GM23338 (cell line): Measurements from ENCODE around the gene AMBP. TPM values are rescaled to one million over a fixed set of nuclear protein-coding genes. Genes with fewer than 3 reads are reported as not detected.

Source experiments
- ATAC-seq: fragments of 200-7000 bp; cut with Tn5 transposase; 3 replicates; pipeline ENCODE4 v1.9.1; 2020
- DNase-seq: peaks from one replicate; pipeline ENCODE4 v3.0.0-alpha.2; 2015; ENCODE audit warnings: low spot score
- H2AFZ ChIP-seq: fragments of 200-600 bp; sonication (generic); 2 replicates; pipeline ENCODE4 v1.8.0; 2016; ENCODE audit warnings: antibody characterized with exemption, mild to moderate bottlenecking, moderate library complexity
- H3F3A ChIP-seq: fragments of 200-600 bp; sonication (generic); replicated peaks from 2 replicates; pipeline ENCODE4 v1.8.0; 2017; ENCODE audit warnings: antibody characterized with exemption, mixed run types, low read depth
- H3K27ac ChIP-seq: fragments of 200-600 bp; sonication (generic); 2 replicates; pipeline ENCODE4 v1.6.1; 2016; ENCODE audit warnings: low read depth
- H3K27me3 ChIP-seq: fragments of 200-600 bp; sonication (generic); 2 replicates; pipeline ENCODE4 v1.8.0; 2016; ENCODE audit warnings: mild to moderate bottlenecking, mixed run types, moderate library complexity; ENCODE audit not compliant: insufficient read depth
- H3K36me3 ChIP-seq: fragments of 200-600 bp; sonication (generic); 2 replicates; pipeline ENCODE4 v1.8.0; 2016; ENCODE audit warnings: mild to moderate bottlenecking; ENCODE audit not compliant: insufficient read depth
- H3K4me1 ChIP-seq: fragments of 200-600 bp; sonication (generic); 2 replicates; pipeline ENCODE4 v1.8.0; 2016; ENCODE audit warnings: mild to moderate bottlenecking, moderate library complexity; ENCODE audit not compliant: insufficient read depth
- H3K4me2 ChIP-seq: fragments of 200-600 bp; sonication (generic); 2 replicates; pipeline ENCODE4 v1.7.1; 2017; ENCODE audit warnings: mixed run types
- H3K4me3 ChIP-seq: fragments of 200-600 bp; sonication (generic); 2 replicates; pipeline ENCODE4 v1.6.1; 2016; ENCODE audit warnings: mixed run types
- H3K79me2 ChIP-seq: fragments of 200-600 bp; sonication (generic); replicated peaks from 2 replicates; pipeline ENCODE4 v1.8.0; 2017; ENCODE audit warnings: mild to moderate bottlenecking; ENCODE audit not compliant: insufficient read depth
- H3K9me2 ChIP-seq: fragments of 200-600 bp; sonication (generic); 2 replicates; pipeline ENCODE4 v1.8.0; 2017; ENCODE audit not compliant: insufficient read depth
- H4K20me1 ChIP-seq: fragments of 200-600 bp; sonication (generic); replicated peaks from 2 replicates; pipeline ENCODE4 v1.8.0; 2017; ENCODE audit warnings: mild to moderate bottlenecking; ENCODE audit not compliant: insufficient read depth
- H3K27ac Mint-ChIP-seq: 2 replicates; pipeline ENCODE4 v1.8.0; 2020; ENCODE audit warnings: inconsistent platforms, mild to moderate bottlenecking, moderate library complexity, mixed read lengths
- H3K27me3 Mint-ChIP-seq: 3 replicates; pipeline ENCODE4 v1.8.0; 2022; ENCODE audit warnings: low read depth, mild to moderate bottlenecking, moderate library complexity, mixed read lengths, inconsistent platforms; ENCODE audit not compliant: insufficient read depth, poor library complexity
- H3K36me3 Mint-ChIP-seq: 3 replicates; pipeline ENCODE4 v1.8.0; 2021; ENCODE audit warnings: low read depth, mild to moderate bottlenecking, inconsistent platforms, moderate library complexity, mixed read lengths
- H3K4me1 Mint-ChIP-seq: 3 replicates; pipeline ENCODE4 v1.8.0; 2020; ENCODE audit warnings: mild to moderate bottlenecking, inconsistent platforms, mixed read lengths
- H3K4me3 Mint-ChIP-seq: 3 replicates; pipeline ENCODE4 v1.8.0; 2021; ENCODE audit warnings: moderate library complexity, mild to moderate bottlenecking, inconsistent platforms, mixed read lengths
- H3K9me3 Mint-ChIP-seq: 3 replicates; pipeline ENCODE4 v1.8.0; 2020; ENCODE audit warnings: moderate library complexity, mild to moderate bottlenecking, inconsistent platforms, mixed read lengths
- CREB1 ChIP-seq: fragments of 250-450 bp; sonication (Bioruptor Pico); IDR thresholded peaks from 2 replicates; pipeline ENCODE4 v1.5.0; 2020; ENCODE audit warnings: low read depth, mild to moderate bottlenecking, moderate library complexity
- CTCF ChIP-seq, 2 experiments: fragments of 200-600 bp in 1 of 2; sonication (generic) in 1 of 2; conservative IDR thresholded peaks; 2 replicates each; pipeline versions ENCODE4 v1.5.1 to v1.6.1; 2016 to 2017; ENCODE audit warnings: antibody characterized with exemption in 2 of 2, low read depth in 2 of 2, mild to moderate bottlenecking in 2 of 2, moderate library complexity in 1 of 2
- ETS1 ChIP-seq: IDR thresholded peaks from 2 replicates; pipeline ENCODE4 v1.6.1; 2016; ENCODE audit warnings: antibody characterized with exemption
- EZH2 ChIP-seq: fragments of 200-600 bp; sonication (generic); IDR thresholded peaks from one replicate; pipeline ENCODE4 v1.8.0; 2017; ENCODE audit warnings: antibody characterized with exemption, mild to moderate bottlenecking, low read depth; ENCODE audit not compliant: unreplicated experiment
- EZH2phosphoT487 ChIP-seq: fragments of 200-600 bp; sonication (generic); IDR thresholded peaks from one replicate; pipeline ENCODE4 v1.8.1; 2018; ENCODE audit warnings: antibody characterized with exemption; ENCODE audit not compliant: unreplicated experiment
- JUNB ChIP-seq: IDR thresholded peaks from one replicate; pipeline ENCODE4 v1.6.1; 2016; ENCODE audit warnings: antibody characterized with exemption; ENCODE audit not compliant: unreplicated experiment
- REST ChIP-seq: IDR thresholded peaks from one replicate; pipeline ENCODE4 v1.6.1; 2018; ENCODE audit warnings: antibody characterized with exemption; ENCODE audit not compliant: unreplicated experiment
- STAT1 ChIP-seq: IDR thresholded peaks from one replicate; pipeline ENCODE4 v1.6.1; 2016; ENCODE audit warnings: antibody characterized with exemption; ENCODE audit not compliant: unreplicated experiment
- ZNF114 ChIP-seq: fragments of 250-450 bp; sonication (Bioruptor Pico); IDR thresholded peaks from 2 replicates; pipeline ENCODE4 v1.5.0; 2020; ENCODE audit warnings: mild to moderate bottlenecking, moderate library complexity
- polyA plus RNA-seq: library from polyadenylated mRNA; unstranded; fragments of >200 nt; fragmentation: Nextera tagmentation; extraction: Ambion mirVana; gene quantifications from 2 replicates; pipeline ENCODE4 v1.2.1, GENCODE V29; 2016
- total RNA-seq: library from RNA; depleted of rRNA; stranded (reverse); fragments of >200 nt; shearing (Covaris generic); gene quantifications from 2 replicates; pipeline ENCODE4 v1.2.3, GENCODE V29; 2014

AMBP gene
- total and polyA plus RNA-seq, 2 experiments from 2014 or later = 1.3 to 2.0 TPM

- no peak overlapping the region for H3K4me3 Mint-ChIP-seq
- H3K4me1 Mint-ChIP-seq = peaks cover 11% of the 10 kb centered on the region
- H3K36me3 Mint-ChIP-seq = no peaks in the 10 kb centered on the region
- H3K4me2 ChIP-seq = no peak overlapping the region
- DNase-seq (no peak), ATAC-seq (no peak)
- no peaks in the 10 kb centered on the region for H3K9me3 Mint-ChIP-seq
- H3K9me2 ChIP-seq = no peaks in the 10 kb centered on the region
- peaks cover 10% of the 10 kb centered on the region for H3K27me3 Mint-ChIP-seq
- no peak overlapping the region for H3K27ac ChIP-seq
- no peak overlapping the region for H3K4me3 ChIP-seq
- H3K79me2 ChIP-seq = no peaks in the 10 kb centered on the region
- H3K27ac Mint-ChIP-seq = no peak overlapping the region
- H2AFZ ChIP-seq = no peak overlapping the region
- H3K36me3 ChIP-seq = no peaks in the 10 kb centered on the region
- H3K27me3 ChIP-seq = 0 out of 2 replicates have a peak, but pooled peaks cover 6% of the 10 kb centered on the region
- no peaks in the 10 kb centered on the region; the same call in 1 of the 2 replicates for H3K4me1 ChIP-seq
- no peaks in the 10 kb centered on the region for H4K20me1 ChIP-seq
- TF ChIP-seq JUNB = no peak
- TF ChIP-seq EZH2phosphoT487 = no peak
- TF ChIP-seq ZNF114 (CRISPR knock-in tag) = no peak
- TF ChIP-seq CREB1 = no peak
- TF ChIP-seq REST = no peak
- no peaks in the 10 kb centered on the region for H3F3A ChIP-seq
These were observed 32.1 kb upstream of the AMBP start for GRCh38 chr9:114110180-114110579.

GRCh38 chr9:114109124-114109523, 31.0 kb upstream of the AMBP start:
- Histone ChIP-seq H3K36me3 (no peaks in the 10 kb centered on the region), H3K27me3 (0 out of 2 replicates have a peak, but pooled peaks cover 6% of the 10 kb centered on the region), H3K27ac (no peak overlapping the region), H4K20me1 (no peaks in the 10 kb centered on the region), H2AFZ (peak overlapping the region; percentile 88), H3K9me2 (no peaks in the 10 kb centered on the region), H3F3A (no peaks in the 10 kb centered on the region), H3K4me2 (no peak overlapping the region; the same call in 1 of the 2 replicates), H3K79me2 (no peaks in the 10 kb centered on the region), H3K4me3 (no peak overlapping the region), H3K4me1 (no peaks in the 10 kb centered on the region; the same call in 1 of the 2 replicates)
- Mint-ChIP-seq H3K4me3 (no peak overlapping the region), H3K36me3 (no peaks in the 10 kb centered on the region), H3K27me3 (peaks cover 8% of the 10 kb centered on the region), H3K9me3 (no peaks in the 10 kb centered on the region), H3K27ac (no peak overlapping the region), H3K4me1 (peaks cover 11% of the 10 kb centered on the region)
- ATAC-seq = no peak
- no peak for TF ChIP-seq STAT1
- TF ChIP-seq JUNB = no peak
- no peak for TF ChIP-seq ETS1
- no peak for TF ChIP-seq REST
- no peak for TF ChIP-seq EZH2phosphoT487
- TF ChIP-seq CTCF (conservative IDR thresholded peaks at IDR 0.05; ENCODE audit: low read depth in 2 of 2) = no peak
- TF ChIP-seq EZH2 = no peak
- no peak for DNase-seq
